ENCODE data around the gene DCXR. TPM values are rescaled to one million over a fixed set of nuclear protein-coding genes. Genes with fewer than 3 reads are reported as not detected.

The DCXR gene
- total and polyA plus RNA-seq, 2 of the 13 experiments (the other 11 are each of a cell fraction or from before 2014, with no cell fraction given): 287 to 311 TPM

DNA sequence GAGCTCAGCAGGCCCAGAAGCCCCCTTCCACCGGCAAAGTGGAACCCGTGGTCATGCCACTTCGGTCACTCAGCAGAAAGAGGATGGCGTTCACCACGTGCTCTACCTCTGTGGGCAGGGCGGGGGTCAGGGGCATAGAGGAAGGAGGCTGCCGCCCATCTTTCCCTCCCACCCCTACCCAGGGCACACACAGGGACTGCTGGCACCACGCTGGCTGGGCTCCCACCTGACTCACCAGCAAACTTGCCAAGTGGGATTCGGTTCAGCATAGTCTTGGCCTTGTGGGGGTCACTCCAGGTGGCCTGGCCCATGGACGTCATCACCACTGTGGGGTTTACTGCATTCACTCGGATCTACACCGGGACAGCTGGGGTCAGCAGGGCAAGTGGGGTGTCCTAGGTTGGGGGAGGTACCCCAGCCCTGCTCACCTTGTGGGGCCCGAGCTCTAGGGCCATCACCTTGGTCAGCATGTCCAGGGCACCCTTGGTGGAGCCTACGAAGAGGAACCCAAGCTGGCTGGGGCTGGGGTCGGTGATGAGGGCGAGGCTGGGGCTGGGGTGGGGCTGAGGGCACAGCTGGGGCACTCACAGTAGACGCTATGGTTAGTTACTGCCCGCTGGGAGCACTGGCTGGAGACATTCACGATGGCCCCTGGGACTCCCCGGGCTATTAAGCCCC lies 1.4 kb downstream of the DCXR start (continued):
- TF ChIP-seq, protein P1, sequence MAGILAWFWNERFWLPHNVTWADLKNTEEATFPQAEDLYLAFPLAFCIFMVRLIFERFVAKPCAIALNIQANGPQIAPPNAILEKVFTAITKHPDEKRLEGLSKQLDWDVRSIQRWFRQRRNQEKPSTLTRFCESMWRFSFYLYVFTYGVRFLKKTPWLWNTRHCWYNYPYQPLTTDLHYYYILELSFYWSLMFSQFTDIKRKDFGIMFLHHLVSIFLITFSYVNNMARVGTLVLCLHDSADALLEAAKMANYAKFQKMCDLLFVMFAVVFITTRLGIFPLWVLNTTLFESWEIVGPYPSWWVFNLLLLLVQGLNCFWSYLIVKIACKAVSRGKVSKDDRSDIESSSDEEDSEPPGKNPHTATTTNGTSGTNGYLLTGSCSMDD (CRISPR knock-in tag; IDR thresholded peaks at IDR 0.05): no peak
- no peak for TF ChIP-seq ATM (IDR thresholded peaks at IDR 0.05; ENCODE audit: borderline replicate concordance)
- TF ChIP-seq, protein P2, sequence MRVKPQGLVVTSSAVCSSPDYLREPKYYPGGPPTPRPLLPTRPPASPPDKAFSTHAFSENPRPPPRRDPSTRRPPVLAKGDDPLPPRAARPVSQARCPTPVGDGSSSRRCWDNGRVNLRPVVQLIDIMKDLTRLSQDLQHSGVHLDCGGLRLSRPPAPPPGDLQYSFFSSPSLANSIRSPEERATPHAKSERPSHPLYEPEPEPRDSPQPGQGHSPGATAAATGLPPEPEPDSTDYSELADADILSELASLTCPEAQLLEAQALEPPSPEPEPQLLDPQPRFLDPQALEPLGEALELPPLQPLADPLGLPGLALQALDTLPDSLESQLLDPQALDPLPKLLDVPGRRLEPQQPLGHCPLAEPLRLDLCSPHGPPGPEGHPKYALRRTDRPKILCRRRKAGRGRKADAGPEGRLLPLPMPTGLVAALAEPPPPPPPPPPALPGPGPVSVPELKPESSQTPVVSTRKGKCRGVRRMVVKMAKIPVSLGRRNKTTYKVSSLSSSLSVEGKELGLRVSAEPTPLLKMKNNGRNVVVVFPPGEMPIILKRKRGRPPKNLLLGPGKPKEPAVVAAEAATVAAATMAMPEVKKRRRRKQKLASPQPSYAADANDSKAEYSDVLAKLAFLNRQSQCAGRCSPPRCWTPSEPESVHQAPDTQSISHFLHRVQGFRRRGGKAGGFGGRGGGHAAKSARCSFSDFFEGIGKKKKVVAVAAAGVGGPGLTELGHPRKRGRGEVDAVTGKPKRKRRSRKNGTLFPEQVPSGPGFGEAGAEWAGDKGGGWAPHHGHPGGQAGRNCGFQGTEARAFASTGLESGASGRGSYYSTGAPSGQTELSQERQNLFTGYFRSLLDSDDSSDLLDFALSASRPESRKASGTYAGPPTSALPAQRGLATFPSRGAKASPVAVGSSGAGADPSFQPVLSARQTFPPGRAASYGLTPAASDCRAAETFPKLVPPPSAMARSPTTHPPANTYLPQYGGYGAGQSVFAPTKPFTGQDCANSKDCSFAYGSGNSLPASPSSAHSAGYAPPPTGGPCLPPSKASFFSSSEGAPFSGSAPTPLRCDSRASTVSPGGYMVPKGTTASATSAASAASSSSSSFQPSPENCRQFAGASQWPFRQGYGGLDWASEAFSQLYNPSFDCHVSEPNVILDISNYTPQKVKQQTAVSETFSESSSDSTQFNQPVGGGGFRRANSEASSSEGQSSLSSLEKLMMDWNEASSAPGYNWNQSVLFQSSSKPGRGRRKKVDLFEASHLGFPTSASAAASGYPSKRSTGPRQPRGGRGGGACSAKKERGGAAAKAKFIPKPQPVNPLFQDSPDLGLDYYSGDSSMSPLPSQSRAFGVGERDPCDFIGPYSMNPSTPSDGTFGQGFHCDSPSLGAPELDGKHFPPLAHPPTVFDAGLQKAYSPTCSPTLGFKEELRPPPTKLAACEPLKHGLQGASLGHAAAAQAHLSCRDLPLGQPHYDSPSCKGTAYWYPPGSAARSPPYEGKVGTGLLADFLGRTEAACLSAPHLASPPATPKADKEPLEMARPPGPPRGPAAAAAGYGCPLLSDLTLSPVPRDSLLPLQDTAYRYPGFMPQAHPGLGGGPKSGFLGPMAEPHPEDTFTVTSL (CRISPR knock-in tag; IDR thresholded peaks at IDR 0.05; ENCODE audit: borderline replicate concordance): no peak
- TF ChIP-seq, protein P3, sequence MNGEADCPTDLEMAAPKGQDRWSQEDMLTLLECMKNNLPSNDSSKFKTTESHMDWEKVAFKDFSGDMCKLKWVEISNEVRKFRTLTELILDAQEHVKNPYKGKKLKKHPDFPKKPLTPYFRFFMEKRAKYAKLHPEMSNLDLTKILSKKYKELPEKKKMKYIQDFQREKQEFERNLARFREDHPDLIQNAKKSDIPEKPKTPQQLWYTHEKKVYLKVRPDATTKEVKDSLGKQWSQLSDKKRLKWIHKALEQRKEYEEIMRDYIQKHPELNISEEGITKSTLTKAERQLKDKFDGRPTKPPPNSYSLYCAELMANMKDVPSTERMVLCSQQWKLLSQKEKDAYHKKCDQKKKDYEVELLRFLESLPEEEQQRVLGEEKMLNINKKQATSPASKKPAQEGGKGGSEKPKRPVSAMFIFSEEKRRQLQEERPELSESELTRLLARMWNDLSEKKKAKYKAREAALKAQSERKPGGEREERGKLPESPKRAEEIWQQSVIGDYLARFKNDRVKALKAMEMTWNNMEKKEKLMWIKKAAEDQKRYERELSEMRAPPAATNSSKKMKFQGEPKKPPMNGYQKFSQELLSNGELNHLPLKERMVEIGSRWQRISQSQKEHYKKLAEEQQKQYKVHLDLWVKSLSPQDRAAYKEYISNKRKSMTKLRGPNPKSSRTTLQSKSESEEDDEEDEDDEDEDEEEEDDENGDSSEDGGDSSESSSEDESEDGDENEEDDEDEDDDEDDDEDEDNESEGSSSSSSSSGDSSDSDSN (CRISPR knock-in tag; IDR thresholded peaks at IDR 0.05): no peak
- TF ChIP-seq, protein P4, sequence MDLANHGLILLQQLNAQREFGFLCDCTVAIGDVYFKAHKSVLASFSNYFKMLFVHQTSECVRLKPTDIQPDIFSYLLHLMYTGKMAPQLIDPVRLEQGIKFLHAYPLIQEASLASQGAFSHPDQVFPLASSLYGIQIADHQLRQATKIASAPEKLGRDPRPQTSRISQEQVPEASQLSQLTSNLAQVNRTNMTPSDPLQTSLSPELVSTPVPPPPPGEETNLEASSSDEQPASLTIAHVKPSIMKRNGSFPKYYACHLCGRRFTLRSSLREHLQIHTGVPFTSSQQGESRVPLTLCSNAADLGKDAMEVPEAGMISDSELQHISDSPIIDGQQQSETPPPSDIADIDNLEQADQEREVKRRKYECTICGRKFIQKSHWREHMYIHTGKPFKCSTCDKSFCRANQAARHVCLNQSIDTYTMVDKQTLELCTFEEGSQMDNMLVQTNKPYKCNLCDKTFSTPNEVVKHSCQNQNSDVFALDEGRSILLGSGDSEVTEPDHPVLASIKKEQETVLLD (CRISPR knock-in tag; IDR thresholded peaks at IDR 0.05; ENCODE audit: low read depth): no peak
- TF ChIP-seq, protein P5, sequence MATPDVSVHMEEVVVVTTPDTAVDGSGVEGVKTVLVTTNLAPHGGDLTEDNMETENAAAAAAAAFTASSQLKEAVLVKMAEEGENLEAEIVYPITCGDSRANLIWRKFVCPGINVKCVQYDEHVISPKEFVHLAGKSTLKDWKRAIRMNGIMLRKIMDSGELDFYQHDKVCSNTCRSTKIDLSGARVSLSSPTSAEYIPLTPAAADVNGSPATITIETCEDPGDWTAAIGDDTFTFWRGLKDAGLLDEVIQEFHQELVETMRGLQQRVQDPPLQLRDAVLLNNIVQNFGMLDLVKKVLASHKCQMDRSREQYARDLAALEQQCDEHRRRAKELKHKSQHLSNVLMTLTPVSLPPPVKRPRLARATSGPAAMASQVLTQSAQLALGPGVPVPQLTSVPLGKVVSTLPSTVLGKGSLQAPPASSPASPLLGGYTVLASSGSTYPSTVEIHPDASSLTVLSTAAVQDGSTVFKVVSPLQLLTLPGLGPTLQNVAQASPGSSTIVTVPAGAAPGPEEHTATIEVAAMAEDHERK (CRISPR knock-in tag; IDR thresholded peaks at IDR 0.05; ENCODE audit: low read depth): no peak
- TF ChIP-seq, protein P6, sequence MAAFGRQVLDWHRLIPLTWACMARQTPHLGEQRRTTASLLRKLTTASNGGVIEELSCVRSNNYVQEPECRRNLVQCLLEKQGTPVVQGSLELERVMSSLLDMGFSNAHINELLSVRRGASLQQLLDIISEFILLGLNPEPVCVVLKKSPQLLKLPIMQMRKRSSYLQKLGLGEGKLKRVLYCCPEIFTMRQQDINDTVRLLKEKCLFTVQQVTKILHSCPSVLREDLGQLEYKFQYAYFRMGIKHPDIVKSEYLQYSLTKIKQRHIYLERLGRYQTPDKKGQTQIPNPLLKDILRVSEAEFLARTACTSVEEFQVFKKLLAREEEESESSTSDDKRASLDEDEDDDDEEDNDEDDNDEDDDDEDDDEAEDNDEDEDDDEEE (CRISPR knock-in tag; IDR thresholded peaks at IDR 0.05): no peak
- no peak for TF ChIP-seq HDAC1 (CRISPR knock-in tag; IDR thresholded peaks at IDR 0.05)
- TF ChIP-seq SPEN (CRISPR knock-in tag; IDR thresholded peaks at IDR 0.05; ENCODE audit: low read depth): no peak
- TF ChIP-seq ZNF468 (CRISPR knock-in tag; IDR thresholded peaks at IDR 0.05): no peak
- TF ChIP-seq KLF16 (CRISPR knock-in tag; IDR thresholded peaks at IDR 0.05): no peak
